ENCODE measurements around the gene S100A11. TPM values are rescaled to one million over a fixed set of nuclear protein-coding genes. Genes with fewer than 3 reads are reported as not detected.
A peak's percentile ranks its signal among the peaks of the same experiment; 100 is the strongest.
"Not testable (repeated sequence)": the region's sequence is repeated elsewhere in the genome, so short reads cannot be mapped to it uniquely, and the experiment has no call there.

The S100A11 gene
- total RNA-seq (2014; rRNA removed) (443 and 541 TPM in 2 replicates), Bru-seq, nascent RNA (percentile 99 among the genes with signal in this experiment), BruChase-seq, experiment 1, labeled RNA remaining after a 6-hour chase (percentile 99 among the genes with signal in this experiment), BruChase-seq, experiment 2, labeled RNA remaining after a 2-hour chase (percentile 99 among the genes with signal in this experiment)
- long read RNA-seq, transcript S100A11-201 (3 exons, 594 nt): major isoform, 523 of 527 reads
- long read RNA-seq, partial matches to known transcripts: 4 of 527 reads
- long read RNA-seq, other reads (novel, unspliced or antisense): 0 of 527 reads

DNA sequence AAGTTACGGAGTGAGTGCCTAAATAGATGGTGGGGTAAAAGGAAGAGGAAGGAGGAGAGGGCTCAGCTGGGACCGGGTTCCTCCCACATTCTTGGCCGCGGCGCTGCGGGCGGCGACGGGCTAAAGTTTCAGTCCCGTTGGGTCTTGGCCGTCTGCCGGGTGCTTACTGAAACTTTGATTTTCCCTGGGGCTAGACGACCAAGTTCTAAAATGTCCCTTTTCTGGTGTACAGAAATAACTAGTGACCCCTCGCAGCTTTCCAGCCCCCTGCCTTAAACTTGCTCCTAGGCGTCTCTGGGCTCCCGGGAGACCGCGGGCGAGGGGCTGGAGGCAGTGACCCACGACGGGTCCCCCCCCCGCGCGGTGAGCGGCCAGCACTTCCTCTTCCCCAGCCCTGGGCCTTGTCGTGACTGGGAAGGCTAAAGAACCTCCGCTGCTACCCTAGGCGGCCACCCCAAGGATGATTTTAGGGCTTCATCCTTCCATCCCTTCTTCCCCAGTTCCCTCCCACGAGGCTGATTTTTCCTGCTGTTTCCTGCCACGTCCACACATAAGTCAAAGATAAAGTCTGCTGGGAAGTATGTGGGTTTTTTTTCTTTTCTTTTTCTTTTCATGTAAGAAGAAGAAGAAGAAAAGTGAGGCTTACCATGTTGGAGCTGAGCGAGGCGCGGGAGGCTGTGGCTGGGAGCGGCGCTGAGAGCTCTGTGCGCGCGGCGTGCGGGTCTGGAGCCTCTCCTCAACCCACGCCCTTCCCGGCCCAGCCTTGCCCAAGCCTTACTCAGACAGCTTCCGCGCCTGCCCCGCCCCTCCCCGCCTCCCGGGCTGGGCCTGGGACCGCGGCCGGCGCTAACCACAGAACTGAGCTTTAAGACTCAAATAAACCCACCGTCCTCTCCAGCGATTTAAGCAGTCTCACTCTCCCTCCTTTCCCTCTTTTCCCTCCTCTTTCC, at the start of gene S100A11:
Gene S100A11, minus strand, starts transcription at position 738 of the 950 bp plus-strand sequence. Its CDS starts 89 bp downstream, at position 649.
- peak; percentile 91 for DNase-seq
- H3K27ac ChIP-seq (ENCODE audit: low read length): peak within 1 kb of the TSS; percentile 90
- no peaks in the 10 kb centered on the region for H3K9me2 ChIP-seq (replicated peaks; ENCODE audit: low read length)
- peak within 1 kb of the TSS; percentile 77 for H3K4me3 ChIP-seq (ENCODE audit: low read length)
- ATAC-seq: peak; percentile 88
- TF ChIP-seq EZH2 (IDR thresholded peaks at IDR 0.05; ENCODE audit: low read length, unreplicated experiment) (no peak), EZH2phosphoT487 (IDR thresholded peaks at IDR 0.05; ENCODE audit: borderline replicate concordance, low read length) (no peak), CTCF (conservative IDR thresholded peaks at IDR 0.05; ENCODE audit: low read depth, low read length) (no peak)
- POLR2A ChIA-PET (ENCODE audit: unreplicated experiment): interaction anchor here (0.5 to 1.4 kb wide), 17 partner anchors 11 to 1931 kb away, joined by 3 to 35 read pairs (median 5); partner anchors contain the start of genes CREB3L4 and S100A10
- BruUV-seq (replicated peaks): TSS peak; percentile 66
- H3K79me2 ChIP-seq (ENCODE audit: low read length): peaks cover 43% of the 10 kb centered on the region
- peaks cover 33% of the 10 kb centered on the region for H3K4me1 ChIP-seq (ENCODE audit: insufficient read depth, low read length)
- peak within 1 kb of the TSS; percentile 91 for H3K4me2 ChIP-seq (ENCODE audit: low read length)
- H3K9ac ChIP-seq (ENCODE audit: low read length): peak within 1 kb of the TSS; percentile 97
- H4K20me1 ChIP-seq (ENCODE audit: low read length): peaks cover 24% of the 10 kb centered on the region
- peaks cover 6% of the 10 kb centered on the region for H3F3A ChIP-seq (ENCODE audit: low read length, unreplicated experiment)
- CTCF ChIA-PET: interaction anchor here (0.5 to 2.0 kb wide), 7 partner anchors 12 to 422 kb away, joined by 3 to 10 read pairs (median 5); no protein-coding TSS in a partner anchor
- H3K36me3 ChIP-seq (ENCODE audit: low read depth, low read length): peaks cover 27% of the 10 kb centered on the region
- peak within 1 kb of the TSS; percentile 72 for H2AFZ ChIP-seq (ENCODE audit: low read length)
- intact Hi-C loops (cut with micrococcal nuclease): loop anchor here (1.0 kb wide), 1 partner anchor 11 kb away; no protein-coding TSS in a partner anchor
- H3K9me3 ChIP-seq (ENCODE audit: low read length): no peaks in the 10 kb centered on the region
- no peaks in the 10 kb centered on the region for H3K27me3 ChIP-seq (ENCODE audit: low read length)

- TF ChIP-seq EZH2 (IDR thresholded peaks at IDR 0.05; ENCODE audit: low read length, unreplicated experiment) (no peak), CTCF (conservative IDR thresholded peaks at IDR 0.05; ENCODE audit: low read depth, low read length) (no peak), EZH2phosphoT487 (IDR thresholded peaks at IDR 0.05; ENCODE audit: borderline replicate concordance, low read length) (no peak)
- ChIA-PET POLR2A (ENCODE audit: unreplicated experiment) (no interaction called here), CTCF (no interaction called here)
- no peak overlapping the region for H3K4me3 ChIP-seq (ENCODE audit: low read length)
- no peaks in the 10 kb centered on the region for H3K9me3 ChIP-seq (ENCODE audit: low read length)
- DNase-seq: no peak
- no peak overlapping the region for H3K27ac ChIP-seq (ENCODE audit: low read length)
- no peak overlapping the region for H3K4me2 ChIP-seq (ENCODE audit: low read length)
- H2AFZ ChIP-seq (ENCODE audit: low read length): no peak overlapping the region
- H3K27me3 ChIP-seq (ENCODE audit: low read length): peaks cover 62% of the 10 kb centered on the region
- ATAC-seq: no peak
- H3K9ac ChIP-seq (ENCODE audit: low read length): no peak overlapping the region
- H3K36me3 ChIP-seq (ENCODE audit: low read depth, low read length): no peaks in the 10 kb centered on the region
- BruUV-seq (replicated peaks): no TSS peak
- no peaks in the 10 kb centered on the region for H4K20me1 ChIP-seq (ENCODE audit: low read length)
- H3K79me2 ChIP-seq (ENCODE audit: low read length): no peaks in the 10 kb centered on the region
- no peaks in the 10 kb centered on the region for H3F3A ChIP-seq (ENCODE audit: low read length, unreplicated experiment)
- intact Hi-C loops (cut with micrococcal nuclease): no loop called here
- no peaks in the 10 kb centered on the region for H3K4me1 ChIP-seq (ENCODE audit: insufficient read depth, low read length)
- H3K9me2 ChIP-seq (replicated peaks; ENCODE audit: low read length): no peaks in the 10 kb centered on the region
Observed at GRCh38 chr1:152084853-152085252, 48.0 kb upstream of the S100A11 start.

DNA sequence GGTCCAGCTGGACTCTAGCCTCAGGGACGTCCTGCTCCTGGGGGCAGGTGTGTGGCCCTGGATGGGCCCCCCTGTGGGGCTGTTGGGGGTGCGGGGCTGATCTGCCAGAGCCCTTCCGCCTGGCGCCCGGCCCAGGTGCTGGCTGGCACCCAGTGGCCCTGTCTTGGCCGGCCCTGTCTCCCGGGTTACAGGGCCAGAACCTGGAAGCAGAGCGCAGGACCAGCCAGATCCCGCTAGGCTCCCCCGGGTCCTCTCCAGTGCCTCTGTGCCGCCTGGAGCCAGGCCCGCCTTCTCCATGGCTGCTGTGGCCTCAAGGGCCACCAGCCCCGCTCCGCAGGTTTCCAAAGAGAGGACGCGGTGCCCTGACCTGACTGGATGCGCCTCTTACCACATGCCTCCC, 44.2 kb upstream of the S100A11 start:
- DNase-seq; H2AFZ ChIP-seq (ENCODE audit: low read length); H3K9me2 ChIP-seq (replicated peaks; ENCODE audit: low read length); H3K36me3 ChIP-seq (ENCODE audit: low read depth, low read length); H3K4me1 ChIP-seq (ENCODE audit: insufficient read depth, low read length); BruUV-seq (replicated peaks); intact Hi-C loops (cut with micrococcal nuclease); H4K20me1 ChIP-seq (ENCODE audit: low read length); H3K27ac ChIP-seq (ENCODE audit: low read length); H3K4me2 ChIP-seq (ENCODE audit: low read length); H3K4me3 ChIP-seq (ENCODE audit: low read length); CTCF ChIA-PET; ATAC-seq; H3K9me3 ChIP-seq (ENCODE audit: low read length); H3K9ac ChIP-seq (ENCODE audit: low read length); H3F3A ChIP-seq (ENCODE audit: low read length, unreplicated experiment); POLR2A ChIA-PET (ENCODE audit: unreplicated experiment); H3K79me2 ChIP-seq (ENCODE audit: low read length): not testable (repeated sequence)
- H3K27me3 ChIP-seq (ENCODE audit: low read length): peaks cover 63% of the 10 kb centered on the region

DNA sequence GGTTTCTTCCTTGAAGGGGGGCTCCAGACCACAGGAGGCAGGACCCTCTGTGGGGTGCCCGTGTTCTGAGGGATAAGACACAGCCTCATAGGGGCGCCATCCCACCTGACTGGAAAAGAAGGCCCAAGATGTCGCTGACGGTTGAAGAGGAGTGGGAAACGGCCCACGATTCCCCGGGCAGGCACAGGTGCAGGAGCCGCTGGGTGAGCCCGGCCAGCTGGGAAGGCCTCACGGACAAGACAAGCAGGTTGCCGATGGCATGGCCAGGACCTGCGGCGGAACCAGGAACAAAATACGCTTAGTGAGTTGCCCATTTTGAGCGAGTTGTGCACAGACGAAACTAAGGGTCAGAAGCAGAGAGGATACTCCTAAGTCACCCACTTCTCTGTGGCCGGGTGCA, 43.7 kb upstream of the S100A11 start:
- CTCF ChIA-PET: not testable (repeated sequence)

More for the DNA sequence above, 43.7 kb upstream of the S100A11 start:
- H3K9me3 ChIP-seq (ENCODE audit: low read length); H2AFZ ChIP-seq (ENCODE audit: low read length); H3K4me1 ChIP-seq (ENCODE audit: insufficient read depth, low read length); H3K4me3 ChIP-seq (ENCODE audit: low read length); H3K4me2 ChIP-seq (ENCODE audit: low read length); intact Hi-C loops (cut with micrococcal nuclease); ATAC-seq; H3K36me3 ChIP-seq (ENCODE audit: low read depth, low read length); H3K79me2 ChIP-seq (ENCODE audit: low read length); H3F3A ChIP-seq (ENCODE audit: low read length, unreplicated experiment); BruUV-seq (replicated peaks); H4K20me1 ChIP-seq (ENCODE audit: low read length); POLR2A ChIA-PET (ENCODE audit: unreplicated experiment); H3K9me2 ChIP-seq (replicated peaks; ENCODE audit: low read length); DNase-seq; H3K27ac ChIP-seq (ENCODE audit: low read length); H3K9ac ChIP-seq (ENCODE audit: low read length): not testable (repeated sequence)
- peaks cover 64% of the 10 kb centered on the region for H3K27me3 ChIP-seq (ENCODE audit: low read length)
